B cell (primary cell): ENCODE results near the gene GABRR3.

Experiments used
- CTCF ChIP-seq: fragments of 200-600 bp; IDR thresholded peaks from one replicate; pipeline ENCODE4 v1.8.0; 2022; ENCODE audit warnings: antibody characterized with exemption, mild to moderate bottlenecking
- EZH2 ChIP-seq: IDR thresholded peaks from 2 replicates; pipeline ENCODE4 v1.6.1; 2012; ENCODE audit warnings: borderline replicate concordance, low read depth, mild to moderate bottlenecking, moderate library complexity, low read length; ENCODE audit not compliant: insufficient read depth, poor library complexity, severe bottlenecking

GRCh38 chr3:97950360-97950759 lies 84.8 kb downstream of the GABRR3 start:
- no peak for TF ChIP-seq CTCF
- TF ChIP-seq EZH2 = no peak
